HFFc6 (cell line): ENCODE results near the gene RHBG. TPM values are rescaled to one million over a fixed set of nuclear protein-coding genes. Genes with fewer than 3 reads are reported as not detected.

Source experiments
- DNase-seq: peaks from one replicate; pipeline ENCODE4 v3.0.0-alpha.2; 2018
- H3K27ac Mint-ChIP-seq: 2 replicates; pipeline ENCODE4 v1.8.0; 2020; ENCODE audit warnings: mild to moderate bottlenecking, mixed read lengths
- H3K27me3 Mint-ChIP-seq: 2 replicates; pipeline ENCODE4 v1.8.0; 2021; ENCODE audit warnings: mild to moderate bottlenecking, moderate library complexity, mixed read lengths; ENCODE audit not compliant: insufficient read depth
- H3K36me3 Mint-ChIP-seq: 2 replicates; pipeline ENCODE4 v1.8.0; 2021; ENCODE audit warnings: low read depth, mixed read lengths
- H3K4me1 Mint-ChIP-seq: 2 replicates; pipeline ENCODE4 v1.8.0; 2020; ENCODE audit warnings: low read depth, mixed read lengths
- H3K4me3 Mint-ChIP-seq: 2 replicates; pipeline ENCODE4 v1.8.0; 2020; ENCODE audit warnings: mild to moderate bottlenecking, moderate library complexity, mixed read lengths
- H3K9me3 Mint-ChIP-seq: 2 replicates; pipeline ENCODE4 v1.8.0; 2020; ENCODE audit warnings: mild to moderate bottlenecking, mixed read lengths
- total RNA-seq, 6 experiments: library from RNA; stranded (reverse); fragmentation: NEBNext Ultra II Directional; extraction: Animal tissue kit (Norgen Biotek cat#: 25700); gene quantifications; 2 replicates in 1 of 6; 3 replicates in 5 of 6; pipeline ENCODE4 v1.2.3, GENCODE V29; 2021
- TF ChIP-seq, protein P1 (sequence below): fragments of 200-600 bp; sonication (generic); IDR thresholded peaks from 2 replicates; pipeline ENCODE4 v1.5.0; 2021; ENCODE audit warnings: antibody characterized with exemption, mild to moderate bottlenecking

Gene RHBG
- total RNA-seq, 6 experiments from 2014 or later = not detected

DNA sequence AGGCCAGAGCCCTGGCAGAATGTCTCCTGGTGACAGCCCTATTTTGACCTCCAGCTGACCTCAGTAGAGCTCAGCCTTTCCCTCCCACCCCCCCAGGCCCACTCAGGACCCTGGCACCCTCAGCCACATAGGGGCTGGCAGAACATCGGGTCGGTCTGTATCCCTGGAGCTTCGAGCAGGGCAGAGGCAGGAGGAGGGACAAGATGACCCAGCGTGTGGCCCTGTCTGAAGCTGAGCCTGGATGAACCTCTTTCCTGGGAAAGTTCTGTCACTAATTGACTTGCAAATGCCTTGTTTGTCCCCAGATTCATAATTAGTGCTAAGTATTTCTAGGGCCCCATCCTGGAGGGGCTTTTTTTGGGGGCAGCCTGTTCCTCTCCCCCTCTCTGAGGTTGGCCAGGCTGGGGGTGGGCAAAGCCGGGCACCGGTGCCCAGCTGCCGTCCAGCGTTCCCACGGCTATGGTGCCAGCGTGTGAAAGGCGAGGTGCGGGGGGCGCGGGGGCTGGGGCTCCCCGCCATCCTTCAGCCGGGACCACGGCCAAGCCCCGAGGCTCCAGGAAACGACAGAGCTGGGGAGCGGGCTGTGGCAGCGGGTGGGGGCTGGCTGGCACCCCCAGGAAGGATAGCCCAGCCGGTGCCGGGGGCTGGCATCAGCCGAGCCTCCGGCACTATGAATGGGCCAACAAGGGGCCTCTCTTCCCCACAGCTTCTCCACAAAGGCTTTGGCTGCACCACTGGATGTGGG, 31.4 kb downstream of the RHBG start:
- TF ChIP-seq, protein P1, sequence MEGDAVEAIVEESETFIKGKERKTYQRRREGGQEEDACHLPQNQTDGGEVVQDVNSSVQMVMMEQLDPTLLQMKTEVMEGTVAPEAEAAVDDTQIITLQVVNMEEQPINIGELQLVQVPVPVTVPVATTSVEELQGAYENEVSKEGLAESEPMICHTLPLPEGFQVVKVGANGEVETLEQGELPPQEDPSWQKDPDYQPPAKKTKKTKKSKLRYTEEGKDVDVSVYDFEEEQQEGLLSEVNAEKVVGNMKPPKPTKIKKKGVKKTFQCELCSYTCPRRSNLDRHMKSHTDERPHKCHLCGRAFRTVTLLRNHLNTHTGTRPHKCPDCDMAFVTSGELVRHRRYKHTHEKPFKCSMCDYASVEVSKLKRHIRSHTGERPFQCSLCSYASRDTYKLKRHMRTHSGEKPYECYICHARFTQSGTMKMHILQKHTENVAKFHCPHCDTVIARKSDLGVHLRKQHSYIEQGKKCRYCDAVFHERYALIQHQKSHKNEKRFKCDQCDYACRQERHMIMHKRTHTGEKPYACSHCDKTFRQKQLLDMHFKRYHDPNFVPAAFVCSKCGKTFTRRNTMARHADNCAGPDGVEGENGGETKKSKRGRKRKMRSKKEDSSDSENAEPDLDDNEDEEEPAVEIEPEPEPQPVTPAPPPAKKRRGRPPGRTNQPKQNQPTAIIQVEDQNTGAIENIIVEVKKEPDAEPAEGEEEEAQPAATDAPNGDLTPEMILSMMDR = no peak
- Mint-ChIP-seq H3K4me1 (no peaks in the 10 kb centered on the region), H3K9me3 (no peaks in the 10 kb centered on the region), H3K36me3 (no peaks in the 10 kb centered on the region), H3K27ac (no peak overlapping the region), H3K4me3 (no peak overlapping the region), H3K27me3 (peaks cover 42% of the 10 kb centered on the region)
- DNase-seq = no peak

- Mint-ChIP-seq H3K9me3 (no peaks in the 10 kb centered on the region), H3K27me3 (peaks cover 42% of the 10 kb centered on the region), H3K4me1 (no peaks in the 10 kb centered on the region)
These were observed 32.1 kb downstream of the RHBG start for GRCh38 chr1:156401041-156401574.

GRCh38 chr1:156401681-156402081, 32.7 kb downstream of the RHBG start:
- peaks cover 41% of the 10 kb centered on the region for H3K27me3 Mint-ChIP-seq
- TF ChIP-seq, protein P1 = no peak
- no peaks in the 10 kb centered on the region for H3K36me3 Mint-ChIP-seq
- H3K27ac Mint-ChIP-seq = no peak overlapping the region
- H3K9me3 Mint-ChIP-seq = no peaks in the 10 kb centered on the region
- no peak for DNase-seq
- no peaks in the 10 kb centered on the region for H3K4me1 Mint-ChIP-seq
- H3K4me3 Mint-ChIP-seq = no peak overlapping the region

More at GRCh38 chr1:156401041-156401574, 32.1 kb downstream of the RHBG start:
- DNase-seq = no peak
- Mint-ChIP-seq H3K4me3 (no peak overlapping the region), H3K36me3 (no peaks in the 10 kb centered on the region), H3K27ac (no peak overlapping the region)
- TF ChIP-seq, protein P1 = no peak

- no peaks in the 10 kb centered on the region for H3K4me1 Mint-ChIP-seq
These were observed 33.5 kb downstream of the RHBG start for GRCh38 chr1:156402331-156403020.

GRCh38 chr1:156405670-156406069, 36.7 kb downstream of the RHBG start:
- Mint-ChIP-seq H3K4me1 (no peaks in the 10 kb centered on the region), H3K4me3 (no peak overlapping the region), H3K9me3 (no peaks in the 10 kb centered on the region), H3K27ac (no peak overlapping the region), H3K27me3 (peaks cover 60% of the 10 kb centered on the region), H3K36me3 (no peaks in the 10 kb centered on the region)
- DNase-seq = no peak
- TF ChIP-seq, protein P1 = no peak

More at GRCh38 chr1:156402331-156403020, 33.5 kb downstream of the RHBG start:
- H3K36me3 Mint-ChIP-seq = no peaks in the 10 kb centered on the region
- no peak overlapping the region for H3K27ac Mint-ChIP-seq
- no peak overlapping the region for H3K4me3 Mint-ChIP-seq
- DNase-seq = no peak
- TF ChIP-seq, protein P1 = no peak
- peaks cover 43% of the 10 kb centered on the region for H3K27me3 Mint-ChIP-seq
- H3K9me3 Mint-ChIP-seq = no peaks in the 10 kb centered on the region
